Activated CD4-positive, alpha-beta T cell treated with anti-CD3 and anti-CD28 coated beads, Interleukin-2, Interleukin-4, amounts not matched to agents 100 ng/mL and 50 ng/mL, durations not matched to agents 16 hours and 8 hours (primary cell): ENCODE measurements around the gene MICAL2.

ENCODE experiments used
- DNase-seq: peaks from one replicate; pipeline ENCODE4 v3.0.0-alpha.2; 2020; ENCODE audit warnings: low spot score

MICAL2 gene

DNA sequence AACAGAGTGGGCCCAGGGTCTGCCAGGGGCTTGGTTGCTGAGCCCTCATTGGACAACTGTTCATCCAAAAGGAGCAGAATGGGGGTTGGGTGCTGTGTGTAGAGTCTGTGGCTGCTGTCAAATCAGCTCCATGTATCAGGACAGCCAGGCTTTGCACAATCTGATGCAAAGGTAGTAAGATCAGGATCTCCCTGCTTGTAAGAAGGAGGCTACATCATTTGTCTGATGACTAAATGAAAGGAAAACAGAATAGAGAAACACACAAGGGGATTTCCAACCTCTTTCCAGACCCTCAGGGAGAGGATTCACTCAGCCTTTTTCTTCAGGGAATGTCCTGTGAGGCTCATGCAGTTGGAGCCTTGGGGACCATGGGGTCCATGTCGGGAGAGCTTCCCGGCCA, 7.2 kb downstream of the MICAL2 start:
- no peak for DNase-seq

- no peak for DNase-seq
Measured at GRCh38 chr11:12118949-12119348, 8.6 kb downstream of the MICAL2 start.

DNA sequence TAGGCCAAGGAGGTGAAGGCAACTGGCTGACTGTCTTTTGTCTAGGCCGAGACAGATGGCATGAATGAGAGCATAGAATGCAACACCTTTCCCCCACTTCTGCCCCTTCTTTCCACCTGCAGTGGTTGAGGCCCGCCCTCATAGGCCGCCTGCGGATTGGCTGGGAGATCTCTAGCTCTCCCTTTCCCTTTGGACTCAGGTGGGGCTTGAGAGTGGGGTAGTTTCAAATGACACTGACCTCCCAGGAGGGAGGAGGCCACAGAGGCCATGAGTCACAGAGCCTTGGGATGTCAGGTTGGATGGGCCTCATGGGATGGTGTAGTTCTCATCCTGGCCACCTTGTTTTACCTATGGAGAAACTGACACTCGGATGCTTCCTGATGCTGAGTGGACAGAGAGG, 9.1 kb downstream of the MICAL2 start:
- DNase-seq = no peak

GRCh38 chr11:12120031-12121008, 9.9 kb downstream of the MICAL2 start:
- DNase-seq = no peak

DNA sequence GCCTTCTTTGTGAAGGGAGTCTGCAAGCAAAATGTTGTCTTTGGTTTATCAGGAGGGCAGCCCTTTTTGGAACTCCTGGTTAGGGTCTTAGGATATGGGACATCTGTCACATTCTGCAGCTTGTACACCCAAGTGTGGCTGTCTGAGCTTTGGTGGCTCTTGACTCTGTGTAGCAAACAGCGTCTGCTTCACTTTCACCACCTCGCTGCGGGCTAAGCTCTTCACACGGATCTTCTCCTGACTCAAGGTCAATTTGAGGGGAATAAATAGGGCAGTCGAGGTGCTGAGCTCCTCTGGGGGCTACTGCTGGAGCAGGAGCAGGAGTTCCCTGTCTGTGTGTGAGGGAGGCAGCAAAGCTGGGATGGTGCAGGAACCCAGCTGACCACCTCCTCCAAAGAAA, 10.6 kb downstream of the MICAL2 start:
- no peak for DNase-seq

GRCh38 chr11:12121517-12121916, 11.1 kb downstream of the MICAL2 start:
- DNase-seq = no peak

GRCh38 chr11:12122083-12122482, 11.7 kb downstream of the MICAL2 start:
- DNase-seq = no peak

- DNase-seq = no peak
Measured at GRCh38 chr11:12123273-12123672, 12.9 kb downstream of the MICAL2 start.

DNA sequence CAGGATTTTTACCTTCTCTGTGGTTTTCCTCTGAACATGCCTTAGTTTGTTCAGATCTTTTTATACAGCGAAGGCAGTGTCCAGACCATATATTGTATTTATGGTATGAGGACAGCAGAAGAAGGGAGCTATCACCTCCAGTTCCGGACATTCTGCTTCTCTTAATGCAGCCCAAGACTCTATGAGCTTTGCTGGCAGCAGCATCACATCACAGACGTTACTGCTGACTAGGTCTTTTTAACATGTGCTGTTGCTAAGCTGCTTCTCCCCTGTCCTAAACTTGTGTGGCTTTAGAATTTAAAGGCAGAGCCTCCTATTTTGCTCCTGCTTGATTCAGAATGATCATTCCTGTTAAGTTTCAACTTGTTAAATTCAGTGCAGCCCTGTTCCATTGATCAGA, 13.4 kb downstream of the MICAL2 start:
- DNase-seq = no peak

- no peak for DNase-seq
Measured at GRCh38 chr11:12124306-12124705, 13.9 kb downstream of the MICAL2 start.

GRCh38 chr11:12125609-12126149, 15.3 kb downstream of the MICAL2 start:
- no peak for DNase-seq

- DNase-seq = no peak
Measured at GRCh38 chr11:12126344-12127019, 16.1 kb downstream of the MICAL2 start.

DNA sequence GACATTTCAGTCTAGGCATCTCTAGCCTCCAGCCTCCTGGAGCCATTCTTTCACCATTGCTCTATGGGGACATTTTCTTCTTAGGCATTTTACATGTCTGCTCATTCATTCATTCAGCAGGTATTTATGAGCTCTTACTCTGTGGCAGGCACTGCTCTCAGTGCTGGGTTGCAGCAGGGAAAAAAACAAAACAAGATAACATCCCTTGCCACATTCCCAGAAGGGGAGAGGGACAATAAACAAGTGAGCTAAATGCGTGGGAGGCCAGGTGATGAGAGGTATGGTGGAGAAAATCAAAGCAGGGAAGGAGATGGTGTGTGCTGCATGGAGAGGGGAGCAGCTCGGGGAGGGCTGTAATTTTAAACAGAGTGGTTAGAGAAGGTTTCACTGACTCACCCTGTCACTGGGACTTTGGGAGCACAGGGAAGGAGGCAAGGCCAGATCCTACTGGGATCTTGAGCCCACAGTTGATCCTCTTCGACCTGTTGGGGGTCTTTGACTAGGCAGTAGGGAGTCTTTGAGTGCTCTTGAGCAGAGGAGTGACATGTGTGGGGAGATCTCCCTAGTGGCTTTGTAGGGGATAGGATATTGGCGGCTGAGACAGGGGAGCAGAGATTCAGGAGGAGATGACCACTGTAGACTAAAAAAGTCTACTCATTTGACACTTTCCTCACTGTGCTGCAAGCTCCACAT, 17.0 kb downstream of the MICAL2 start:
- DNase-seq = no peak

DNA sequence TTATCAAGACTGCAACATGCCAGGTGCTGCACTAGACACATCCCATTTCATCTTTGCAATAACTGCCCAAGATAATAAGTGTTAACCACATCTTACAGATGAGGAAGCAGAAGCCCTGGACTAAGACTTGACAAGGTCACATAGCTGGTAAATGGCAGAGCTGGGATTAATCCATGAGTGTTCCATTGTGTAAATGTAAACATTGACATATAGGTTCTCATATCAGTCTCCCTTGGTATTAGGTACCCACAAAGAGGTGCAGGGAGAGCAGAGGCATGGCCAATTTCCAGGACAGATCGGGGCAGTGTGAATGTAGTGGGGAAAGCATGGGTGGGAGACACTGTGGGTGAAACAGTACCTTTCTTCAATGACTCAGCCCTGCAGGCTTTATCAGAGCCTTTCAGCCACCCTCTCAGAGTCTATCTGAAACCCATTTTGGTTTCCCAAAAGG, 17.9 kb downstream of the MICAL2 start:
- DNase-seq = no peak

- DNase-seq = no peak
Measured at GRCh38 chr11:12129227-12129626, 18.8 kb downstream of the MICAL2 start.

- no peak for DNase-seq
Measured at GRCh38 chr11:12130180-12130980, 20.0 kb downstream of the MICAL2 start.

GRCh38 chr11:12131943-12132789, 21.8 kb downstream of the MICAL2 start:
- DNase-seq = no peak

- DNase-seq = no peak
Measured at GRCh38 chr11:12132790-12133145, 22.4 kb downstream of the MICAL2 start.

DNA sequence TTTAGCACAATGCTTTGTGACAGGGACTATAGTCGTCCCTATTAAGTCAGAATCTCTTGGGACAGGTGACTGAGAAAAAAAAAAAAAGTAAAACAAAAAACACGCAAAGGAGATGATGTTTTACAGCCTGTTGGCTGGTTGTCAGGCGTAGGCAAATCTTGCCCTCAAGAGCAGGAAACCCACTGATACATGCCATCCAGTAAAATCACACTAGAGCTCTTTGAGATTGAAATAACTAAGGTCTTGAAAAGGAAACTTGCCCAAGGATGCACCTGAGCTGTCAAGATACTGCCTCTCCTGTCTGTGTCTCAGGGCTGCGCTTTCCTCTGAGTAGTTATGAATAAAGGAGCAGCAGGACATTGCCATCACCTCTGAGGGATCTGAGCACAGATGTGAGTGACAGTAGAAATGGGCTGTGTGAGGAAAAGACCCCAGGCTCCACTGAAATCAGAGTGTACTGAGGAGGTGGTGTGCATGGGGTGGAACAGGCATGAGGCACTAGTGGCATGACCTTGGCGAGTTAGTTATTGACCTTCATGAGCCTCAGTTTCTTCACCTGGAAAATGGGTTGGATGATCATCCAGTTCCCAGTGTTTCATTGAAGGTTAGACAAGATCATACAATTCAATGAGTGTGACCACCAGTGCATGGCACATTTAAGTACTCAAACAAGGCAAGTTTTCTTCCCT, 23.3 kb downstream of the MICAL2 start:
- DNase-seq = no peak

- no peak for DNase-seq
Measured at GRCh38 chr11:12134236-12134585, 23.8 kb downstream of the MICAL2 start.
